ENCODE data around the gene PRDM16.

DNA sequence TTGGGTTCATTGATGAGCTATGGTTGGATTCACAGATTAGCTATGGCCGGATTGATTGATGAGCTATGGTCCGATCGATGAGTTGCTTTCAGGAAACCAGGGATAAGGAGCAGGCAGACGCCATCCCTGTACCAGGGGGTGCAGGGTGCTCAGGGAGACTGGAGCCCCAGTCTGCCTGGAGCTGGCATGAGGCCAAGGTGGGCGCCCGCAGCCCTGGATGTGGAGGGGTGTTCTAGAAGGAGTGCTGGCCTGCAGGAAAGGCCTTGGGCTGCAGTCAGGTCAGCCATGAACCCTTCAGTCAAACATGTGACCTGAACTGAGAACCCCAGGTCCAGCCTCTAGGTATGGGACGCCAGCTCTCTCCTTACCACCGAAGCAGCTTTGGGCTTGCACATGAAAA lies 212.7 kb downstream of the PRDM16 start:
- TF ChIP-seq POLR2AphosphoS5 (IDR thresholded peaks at IDR 0.05), result no peak
- TF ChIP-seq, protein P1, sequence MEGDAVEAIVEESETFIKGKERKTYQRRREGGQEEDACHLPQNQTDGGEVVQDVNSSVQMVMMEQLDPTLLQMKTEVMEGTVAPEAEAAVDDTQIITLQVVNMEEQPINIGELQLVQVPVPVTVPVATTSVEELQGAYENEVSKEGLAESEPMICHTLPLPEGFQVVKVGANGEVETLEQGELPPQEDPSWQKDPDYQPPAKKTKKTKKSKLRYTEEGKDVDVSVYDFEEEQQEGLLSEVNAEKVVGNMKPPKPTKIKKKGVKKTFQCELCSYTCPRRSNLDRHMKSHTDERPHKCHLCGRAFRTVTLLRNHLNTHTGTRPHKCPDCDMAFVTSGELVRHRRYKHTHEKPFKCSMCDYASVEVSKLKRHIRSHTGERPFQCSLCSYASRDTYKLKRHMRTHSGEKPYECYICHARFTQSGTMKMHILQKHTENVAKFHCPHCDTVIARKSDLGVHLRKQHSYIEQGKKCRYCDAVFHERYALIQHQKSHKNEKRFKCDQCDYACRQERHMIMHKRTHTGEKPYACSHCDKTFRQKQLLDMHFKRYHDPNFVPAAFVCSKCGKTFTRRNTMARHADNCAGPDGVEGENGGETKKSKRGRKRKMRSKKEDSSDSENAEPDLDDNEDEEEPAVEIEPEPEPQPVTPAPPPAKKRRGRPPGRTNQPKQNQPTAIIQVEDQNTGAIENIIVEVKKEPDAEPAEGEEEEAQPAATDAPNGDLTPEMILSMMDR (IDR thresholded peaks at IDR 0.05), result no peak
